Measurements from ENCODE around the gene GPBP1.
A peak's percentile ranks its signal among the peaks of the same experiment; 100 is the strongest.
"Not testable (repeated sequence)": the region's sequence is repeated elsewhere in the genome, so short reads cannot be mapped to it uniquely, and the experiment has no call there.

Gene GPBP1, protein sequence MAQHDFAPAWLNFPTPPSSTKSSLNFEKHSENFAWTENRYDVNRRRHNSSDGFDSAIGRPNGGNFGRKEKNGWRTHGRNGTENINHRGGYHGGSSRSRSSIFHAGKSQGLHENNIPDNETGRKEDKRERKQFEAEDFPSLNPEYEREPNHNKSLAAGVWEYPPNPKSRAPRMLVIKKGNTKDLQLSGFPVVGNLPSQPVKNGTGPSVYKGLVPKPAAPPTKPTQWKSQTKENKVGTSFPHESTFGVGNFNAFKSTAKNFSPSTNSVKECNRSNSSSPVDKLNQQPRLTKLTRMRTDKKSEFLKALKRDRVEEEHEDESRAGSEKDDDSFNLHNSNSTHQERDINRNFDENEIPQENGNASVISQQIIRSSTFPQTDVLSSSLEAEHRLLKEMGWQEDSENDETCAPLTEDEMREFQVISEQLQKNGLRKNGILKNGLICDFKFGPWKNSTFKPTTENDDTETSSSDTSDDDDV

DNA sequence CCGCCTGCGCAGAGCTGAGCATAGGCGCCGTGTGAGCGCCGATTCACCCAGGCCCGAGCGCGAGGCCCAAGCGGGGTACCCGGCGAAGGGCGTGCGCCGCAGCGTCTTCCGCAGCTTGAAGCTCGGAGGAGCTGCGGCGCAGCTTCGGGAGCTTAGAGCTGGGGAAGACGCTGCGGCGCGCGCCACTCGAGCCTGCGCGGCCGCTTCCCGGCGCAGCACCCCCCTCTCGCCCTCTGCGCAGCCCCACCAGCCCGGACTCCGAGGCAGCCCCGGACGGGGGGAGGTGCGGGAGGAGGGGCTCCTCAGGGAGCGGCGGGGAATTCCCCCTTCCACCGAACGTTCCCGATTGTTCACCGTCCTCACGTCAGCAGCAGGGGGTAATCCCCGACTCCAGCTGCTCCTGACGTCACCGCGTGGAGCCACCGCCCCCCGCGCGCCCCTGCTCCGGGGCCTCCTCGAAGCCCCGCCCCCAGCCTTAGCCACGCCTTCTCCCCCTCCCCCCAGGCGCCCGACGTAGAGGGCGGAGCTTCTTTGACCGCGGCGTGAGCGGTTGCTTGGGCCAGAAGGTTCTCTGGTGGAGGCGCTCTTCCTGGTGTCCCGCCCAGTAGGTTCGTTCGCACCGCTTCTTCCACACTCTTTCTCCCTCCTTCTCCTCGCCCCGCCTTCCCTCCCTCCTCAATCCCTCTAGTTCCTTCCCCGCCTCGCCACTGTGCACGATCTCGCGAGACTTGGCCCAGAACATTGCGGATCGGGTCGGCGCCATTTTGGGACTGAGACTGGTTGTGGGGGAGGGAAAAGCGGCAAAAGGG lies at the start of gene GPBP1:
Gene GPBP1 (plus strand): TSS at position 741 of the 809 bp plus-strand sequence. CDS start 40,072 bp downstream, outside the sequence.
- peak; percentile 89 for DNase-seq

DNA sequence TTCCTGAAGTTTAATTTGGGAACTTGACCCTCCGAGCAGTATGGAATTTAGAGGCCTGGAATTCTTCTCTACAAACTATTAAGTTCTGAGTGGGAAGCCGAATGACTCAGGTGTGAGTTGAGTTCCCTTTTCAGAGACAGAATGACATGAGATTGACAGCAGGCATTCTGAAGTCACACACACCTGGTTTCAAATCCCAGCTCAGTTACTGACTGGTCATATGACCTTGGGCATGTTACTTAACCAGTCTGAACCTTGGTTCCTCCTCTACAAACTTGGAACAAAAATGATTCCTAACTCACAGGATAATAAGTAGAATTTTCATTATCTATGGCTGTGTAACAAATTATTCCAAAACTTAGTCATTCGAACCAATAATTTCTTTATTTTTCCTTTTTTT lies 45.5 kb upstream of the GPBP1 start:
- no peak for DNase-seq

DNA sequence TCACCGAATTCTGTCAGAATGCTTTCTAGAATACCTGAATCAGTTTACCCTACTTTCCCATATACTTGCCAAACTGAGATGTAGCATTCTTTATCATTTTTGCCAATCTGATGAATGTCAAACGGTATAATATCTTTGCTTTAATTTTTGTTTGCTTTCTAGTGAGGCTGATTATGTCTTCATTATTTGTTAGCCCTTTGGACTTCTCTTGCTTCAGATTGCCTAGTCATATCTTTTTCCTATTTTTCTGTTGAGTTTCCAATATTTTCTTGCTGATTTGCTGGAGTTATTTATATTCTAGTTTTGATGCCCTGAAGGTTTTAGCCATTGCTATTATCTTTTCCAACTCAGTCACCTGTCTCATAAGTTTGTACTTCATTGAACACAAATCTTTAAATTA lies 40.3 kb upstream of the GPBP1 start:
- no peak for DNase-seq

DNA sequence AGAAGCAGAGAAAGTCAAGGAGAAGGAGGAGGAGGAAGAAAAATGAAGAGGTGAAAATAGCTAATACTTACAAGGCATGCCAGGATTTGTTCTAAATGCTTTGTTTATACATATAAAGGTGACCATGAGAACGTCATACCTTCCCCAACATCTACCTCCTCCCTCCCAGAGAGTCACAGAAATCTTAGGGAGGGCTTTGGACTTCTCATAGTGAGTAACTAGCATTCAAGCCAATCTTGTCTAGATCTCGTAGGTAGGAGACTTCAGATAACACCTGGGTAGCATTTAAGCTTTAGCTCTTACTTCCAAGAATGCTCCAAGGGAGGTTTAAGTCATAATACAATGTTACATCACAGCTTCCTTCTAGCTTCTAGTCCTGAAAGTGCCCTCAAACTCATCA lies 36.5 kb upstream of the GPBP1 start:
- DNase-seq, result no peak

DNA sequence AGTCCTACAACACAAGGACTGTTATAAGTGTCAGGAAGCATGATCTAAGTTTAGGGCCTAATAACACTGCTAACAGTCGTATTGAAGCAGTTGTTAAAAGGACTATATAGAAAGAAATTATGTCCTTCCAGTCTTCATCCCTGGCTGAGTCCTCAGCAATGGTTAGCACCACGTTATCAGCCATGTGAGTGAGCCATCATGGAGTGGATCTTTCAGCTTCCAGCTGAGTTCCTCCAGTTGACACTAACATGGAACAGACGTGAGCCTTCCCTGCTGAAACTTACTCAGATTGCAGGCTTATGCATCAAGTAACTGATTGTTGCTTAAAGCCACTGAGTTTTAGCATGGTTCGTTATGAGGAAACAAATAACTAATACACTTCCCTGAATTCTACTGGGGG lies 21.5 kb upstream of the GPBP1 start:
- no peak for DNase-seq

DNA sequence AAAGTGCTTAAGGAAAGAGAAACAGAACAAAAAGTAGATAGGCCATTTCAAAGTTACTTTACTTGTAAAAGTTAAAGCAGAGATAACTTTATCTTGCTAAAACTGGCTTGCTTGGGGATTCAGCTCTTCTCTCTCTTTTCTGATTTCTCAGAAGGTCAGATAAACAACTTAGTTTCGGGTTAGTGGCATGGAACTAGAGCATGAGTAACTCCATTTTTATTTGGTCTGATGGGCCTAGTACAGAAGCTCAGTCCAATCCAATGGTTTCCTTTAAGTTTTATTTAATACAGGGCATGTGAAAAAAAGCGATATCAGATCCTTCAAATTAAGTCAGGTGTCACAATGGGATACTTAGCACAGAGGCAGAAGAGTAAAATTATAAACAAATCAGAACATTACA lies 18.8 kb upstream of the GPBP1 start:
- no peak for DNase-seq

DNA sequence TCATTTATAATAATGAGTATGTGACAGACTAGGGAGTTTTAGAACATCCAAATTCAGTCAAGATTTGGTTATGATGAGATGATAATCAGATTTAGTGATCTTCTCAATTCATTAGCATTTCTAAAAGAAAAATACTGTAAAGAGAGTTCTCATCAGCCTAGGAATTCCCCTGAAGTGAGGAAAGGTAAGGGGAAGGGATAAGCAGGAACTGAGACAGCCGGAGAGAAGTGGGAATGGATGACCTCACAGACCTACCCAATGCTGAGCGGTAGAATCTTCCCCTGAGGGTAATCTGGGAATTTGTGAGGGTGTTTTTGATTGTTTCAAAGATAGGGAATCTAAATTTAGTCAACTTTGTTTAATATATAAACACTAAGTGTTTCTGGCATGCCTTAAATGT lies 16.7 kb upstream of the GPBP1 start:
- no peak for DNase-seq

DNA sequence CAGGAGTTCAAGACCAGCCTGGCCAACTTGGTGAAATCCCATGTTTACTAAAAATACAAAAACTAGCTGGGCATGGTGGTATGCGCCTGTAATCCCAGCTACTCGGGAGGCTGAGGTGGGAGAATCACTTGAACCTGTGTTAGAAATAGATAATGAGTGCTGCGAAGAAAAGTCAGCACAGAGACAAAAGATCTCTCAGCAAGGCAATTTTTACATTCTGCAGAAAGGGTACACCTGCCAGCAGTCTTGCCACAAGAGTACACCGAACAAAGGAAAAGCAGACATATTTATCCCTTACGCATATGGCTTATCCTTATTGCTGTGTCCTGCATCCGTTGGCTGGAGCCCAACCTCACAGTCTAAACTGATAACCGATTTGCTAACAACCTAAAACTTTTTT lies 16.2 kb upstream of the GPBP1 start:
- no peak for DNase-seq

DNA sequence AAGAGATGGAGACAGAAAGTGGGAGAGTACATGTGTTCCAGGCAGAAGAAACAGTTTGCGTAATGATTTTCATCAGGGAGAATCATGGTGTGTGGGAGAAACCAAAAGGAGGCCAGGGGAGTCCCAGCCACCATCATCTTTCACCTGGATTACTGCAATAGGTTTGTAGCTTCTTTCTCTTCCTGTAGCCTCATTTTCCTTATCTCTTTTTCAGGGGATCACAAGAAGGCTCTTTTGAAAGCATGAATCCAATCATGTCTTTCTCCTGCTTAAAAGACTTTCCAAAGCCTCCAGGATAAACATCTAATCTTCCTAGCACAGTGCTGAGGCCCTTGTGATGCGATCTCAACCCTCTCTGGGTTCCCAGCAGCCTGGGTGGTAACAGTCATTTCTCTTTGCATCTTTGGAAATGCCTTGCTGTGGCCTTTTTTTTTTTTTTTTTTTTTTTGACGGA lies 10.3 kb upstream of the GPBP1 start:
- DNase-seq, result no peak

DNA sequence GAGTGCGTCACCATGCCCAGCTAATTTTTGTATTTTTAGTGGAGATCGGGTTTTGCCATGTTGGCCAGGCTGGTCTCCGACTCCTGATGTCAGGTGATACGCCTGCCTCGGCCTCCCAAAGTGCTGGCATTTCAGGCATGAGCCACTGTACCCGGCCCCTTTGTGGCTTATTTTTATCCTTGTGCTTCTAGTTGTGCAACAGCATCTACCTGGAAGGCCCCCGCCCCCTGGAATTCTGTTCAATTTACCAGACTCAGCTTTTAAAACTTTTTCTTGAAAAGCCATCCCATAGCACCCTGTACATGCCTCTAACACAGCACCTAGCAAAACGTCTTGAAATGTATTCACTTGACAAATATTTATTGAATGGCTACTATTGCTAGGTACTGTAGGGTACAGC lies 9.7 kb upstream of the GPBP1 start:
- DNase-seq, result no peak

DNA sequence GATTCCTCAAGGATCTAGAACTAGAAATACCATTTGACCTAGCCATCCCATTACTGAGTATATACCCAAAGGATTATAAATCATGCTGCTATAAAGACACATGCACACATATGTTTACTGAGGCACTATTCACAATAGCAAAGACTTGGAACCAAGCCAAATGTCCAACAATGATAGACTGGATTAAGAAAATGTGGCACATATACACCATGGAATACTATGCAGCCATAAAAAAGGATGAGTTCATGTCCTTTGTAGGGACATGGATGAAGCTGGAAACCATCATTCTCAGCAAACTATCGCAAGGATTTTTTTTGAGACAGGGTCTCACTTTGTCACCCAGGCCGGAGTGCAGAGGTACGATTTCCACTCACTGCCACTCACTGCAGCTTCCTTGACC lies 8.7 kb upstream of the GPBP1 start:
- not testable (repeated sequence) for DNase-seq

DNA sequence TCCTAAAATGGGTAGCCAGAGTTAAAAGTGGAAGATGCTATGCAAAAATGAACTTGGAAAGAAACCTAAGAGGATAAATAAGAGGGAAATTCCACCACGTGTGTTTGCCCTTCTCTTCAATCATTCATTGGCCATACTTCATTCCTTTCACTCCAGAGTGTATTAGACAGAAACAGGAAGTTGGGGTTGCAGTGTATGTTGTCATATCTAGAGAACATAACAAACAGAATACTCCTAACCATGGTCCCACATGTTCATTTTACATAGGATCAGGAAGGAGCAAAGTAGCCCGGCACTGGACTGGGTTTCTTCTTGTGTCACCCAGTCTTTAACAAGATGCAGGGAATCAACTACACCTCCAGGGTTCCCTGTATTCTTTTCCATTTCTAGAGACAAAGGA lies 7.6 kb upstream of the GPBP1 start:
- no peak for DNase-seq

DNA sequence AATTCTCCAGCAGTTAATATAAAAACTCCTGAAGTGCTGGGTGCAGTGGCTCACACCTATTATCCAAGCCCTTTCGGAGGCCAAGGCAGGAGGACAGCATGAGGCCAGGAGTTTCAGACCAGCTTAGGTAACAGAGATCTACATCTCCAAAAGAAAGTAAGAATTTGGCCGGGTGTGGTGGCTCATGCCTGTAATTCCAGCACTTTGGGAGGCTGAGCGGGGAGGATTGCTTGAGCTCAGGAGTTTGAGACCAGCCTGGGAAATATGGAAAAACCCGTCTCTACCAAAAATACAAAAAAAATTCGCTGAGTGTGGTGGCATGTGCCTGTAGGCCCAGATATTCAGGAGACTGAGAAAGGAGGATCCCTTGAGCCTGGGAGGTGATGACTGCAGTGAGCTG lies 6.7 kb upstream of the GPBP1 start:
- no peak for DNase-seq

DNA sequence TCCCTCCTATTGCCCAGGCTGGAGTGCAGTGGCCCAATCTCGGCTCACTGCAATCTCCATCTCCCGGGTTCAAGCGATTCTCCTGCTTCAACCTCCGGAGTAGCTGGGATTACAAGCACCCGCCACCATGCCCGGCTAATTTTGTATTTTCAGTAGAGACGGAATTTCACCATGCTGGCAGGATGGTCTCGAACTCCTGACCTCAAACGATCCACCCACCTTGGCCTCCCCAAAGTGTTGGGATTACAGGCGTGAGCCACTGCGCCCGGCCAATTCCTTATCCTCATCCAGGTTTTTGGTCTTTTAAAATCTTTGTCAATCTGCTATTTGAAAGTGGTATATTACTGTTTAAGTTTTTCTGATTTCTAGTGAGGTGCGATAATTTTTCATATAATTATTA lies 3.7 kb upstream of the GPBP1 start:
- DNase-seq, result not testable (repeated sequence)

DNA sequence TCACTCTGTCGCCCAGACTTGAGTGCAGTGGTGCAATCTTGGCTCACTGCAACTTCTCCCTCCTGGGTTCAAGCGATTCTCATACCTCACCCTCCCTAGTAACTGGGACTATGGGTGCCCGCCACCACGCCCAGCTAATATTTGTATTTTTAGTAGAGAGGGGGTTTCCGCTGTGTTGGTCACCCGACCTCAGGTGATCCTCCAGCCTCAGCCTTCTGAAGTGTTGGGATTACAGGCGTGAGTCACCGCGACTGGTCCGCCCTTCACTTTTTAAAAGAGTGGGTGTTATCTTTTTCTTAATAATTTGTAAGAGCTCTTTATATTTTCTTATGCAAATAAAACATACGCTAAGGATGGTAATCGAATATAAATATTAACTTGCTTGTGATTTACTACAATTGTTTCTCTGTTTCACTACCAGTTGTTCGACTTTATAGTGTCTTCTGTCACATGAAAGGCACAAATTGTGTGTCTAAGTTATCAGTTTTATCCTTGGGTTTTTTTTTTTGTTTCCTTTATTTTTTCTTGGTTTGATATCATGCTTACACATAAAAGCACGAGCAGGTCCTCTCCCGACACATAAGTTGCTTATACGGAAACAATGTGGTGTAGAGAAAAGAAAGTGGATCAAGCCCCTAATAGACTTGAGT lies 1.9 kb upstream of the GPBP1 start:
- DNase-seq, result no peak

DNA sequence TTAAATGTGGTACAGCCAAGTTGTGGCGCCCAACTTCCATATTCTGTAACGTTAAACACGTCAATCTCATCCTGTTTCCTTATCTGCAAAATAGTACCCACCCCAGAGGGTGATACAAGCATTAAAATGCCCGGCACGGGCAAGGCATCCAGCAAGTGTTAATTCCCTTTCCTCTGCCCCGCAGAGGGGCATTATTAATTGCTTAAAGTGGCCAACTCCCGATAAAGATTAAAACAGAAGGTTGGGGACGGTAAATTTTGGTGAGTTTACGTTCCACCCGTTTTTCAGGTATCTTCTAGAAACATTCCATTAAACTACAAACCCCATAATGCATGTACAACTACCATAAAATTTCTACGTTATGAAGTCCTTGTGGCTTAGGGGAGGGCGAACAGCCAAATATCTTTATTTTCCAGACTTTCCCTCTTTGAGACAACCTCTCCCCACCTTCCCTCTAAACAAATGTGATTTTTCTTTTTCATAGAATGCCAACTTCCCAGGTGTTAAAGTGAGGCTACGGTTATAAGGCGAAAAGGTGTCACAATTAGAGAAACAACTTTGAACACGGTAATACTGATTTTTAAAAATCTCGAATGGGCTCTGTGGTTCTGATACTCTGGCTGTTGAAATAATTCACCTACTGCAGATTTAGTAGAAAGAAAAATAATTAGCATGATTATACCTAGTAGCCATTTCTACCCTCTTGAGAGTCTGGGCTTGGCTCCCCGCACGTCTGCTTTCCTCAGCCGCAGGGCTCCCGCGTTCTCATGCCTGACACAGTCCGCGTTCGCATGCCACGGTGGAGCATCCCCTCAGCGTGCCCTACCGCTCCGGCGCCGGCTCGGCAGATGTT lies 1.2 kb upstream of the GPBP1 start:
- DNase-seq, result no peak

DNA sequence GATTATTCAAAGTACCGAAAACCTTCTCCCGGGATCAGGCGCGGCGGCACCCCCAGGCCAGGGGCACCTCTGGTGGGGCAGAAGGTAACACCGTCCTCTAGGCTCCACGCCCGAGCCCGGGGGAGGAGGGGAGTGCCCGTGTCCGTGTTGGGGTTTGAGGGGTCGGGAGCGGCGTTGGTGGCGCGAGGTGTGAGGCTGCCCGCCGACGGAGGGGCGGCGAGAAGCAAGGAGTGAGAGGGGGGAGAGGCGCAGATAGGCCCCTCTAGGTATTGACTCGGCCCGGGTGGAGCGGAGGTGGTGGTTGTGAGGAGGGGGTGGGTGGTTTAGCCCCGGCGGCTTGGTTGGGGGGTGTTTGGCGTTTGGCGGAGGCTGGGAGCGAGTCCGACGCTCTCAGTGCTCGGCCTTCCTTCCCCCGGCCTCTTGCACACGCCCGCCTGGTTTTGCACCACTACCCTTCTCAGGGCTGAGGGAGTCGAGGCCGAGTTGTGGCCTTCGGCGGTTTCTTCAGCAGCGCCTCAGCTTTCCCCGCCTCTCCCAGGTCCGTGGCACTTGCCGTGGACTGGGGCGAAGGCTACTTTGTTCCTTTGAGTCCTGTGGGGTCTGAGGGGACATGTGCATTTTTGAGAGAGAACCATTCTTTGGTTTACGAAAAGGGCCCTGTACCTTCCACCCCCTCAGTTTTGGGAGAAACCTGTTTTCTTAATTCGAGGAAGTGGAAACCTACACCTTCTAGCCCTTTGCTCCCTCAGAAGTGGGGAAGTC lies 450 bp downstream of the GPBP1 start:
- DNase-seq, result no peak

DNA sequence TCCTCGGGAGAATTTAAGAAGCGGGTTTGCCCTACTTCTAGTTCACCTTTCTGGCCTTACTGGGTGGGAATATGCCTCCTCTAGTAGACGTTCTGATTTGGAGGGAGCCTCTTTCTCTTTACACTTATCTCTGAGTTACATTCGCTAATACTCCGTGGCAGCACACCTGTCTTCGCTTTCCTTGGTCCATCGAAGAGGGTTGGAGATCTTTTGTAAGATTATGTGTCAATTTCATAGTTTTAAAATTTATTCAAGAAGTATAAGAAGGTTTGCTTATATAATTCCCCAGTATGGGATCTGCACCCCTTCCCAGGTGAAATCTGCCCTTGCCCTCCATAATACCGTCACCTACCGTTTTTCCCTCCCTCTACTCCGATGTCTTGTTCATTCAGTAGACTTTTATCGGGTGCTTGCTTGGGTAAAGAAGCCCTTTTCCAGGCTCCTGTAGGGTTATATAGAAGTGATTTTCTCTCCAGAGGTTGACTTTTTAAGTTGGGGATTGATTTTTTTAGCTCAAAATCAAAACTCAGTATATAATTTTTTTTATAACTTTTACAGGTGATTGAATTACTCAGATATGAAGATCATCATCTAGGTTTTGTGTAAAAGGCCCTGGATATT lies 1.1 kb downstream of the GPBP1 start:
- DNase-seq, result no peak

DNA sequence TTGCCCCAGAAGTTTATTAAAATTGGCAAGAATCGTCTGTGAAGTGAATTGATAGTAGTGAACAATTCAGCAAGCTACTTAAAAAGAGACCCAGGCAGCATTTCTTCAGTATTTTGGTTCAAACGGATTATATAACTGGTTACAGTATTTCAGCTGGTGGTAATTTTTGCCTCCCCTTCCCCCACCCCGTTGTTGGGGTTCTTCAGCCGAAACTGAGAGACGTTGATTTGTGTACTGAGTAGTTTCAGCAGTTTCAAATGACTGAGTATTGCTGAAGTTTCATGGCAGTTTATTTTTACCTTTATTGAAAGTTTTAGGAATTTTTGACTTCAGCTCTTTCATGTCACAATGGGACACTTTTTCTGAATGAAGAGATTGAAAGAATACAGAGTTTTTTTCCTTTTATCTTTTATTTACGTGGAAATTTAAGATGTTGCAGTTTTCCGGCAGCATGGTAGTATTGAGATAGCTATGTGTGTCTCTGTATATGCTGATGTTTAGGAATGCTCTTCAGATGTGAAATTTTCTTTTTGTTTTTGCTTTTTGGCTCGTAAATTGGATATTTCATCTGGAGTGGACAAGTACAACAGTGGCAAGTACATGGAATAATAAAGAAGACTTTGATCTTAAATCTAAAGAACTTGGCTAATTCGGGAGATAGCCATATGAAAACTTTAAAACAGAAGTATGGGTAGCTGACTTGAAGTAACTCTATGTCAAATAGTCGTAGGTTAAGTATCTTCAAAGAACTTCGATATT lies 1.9 kb downstream of the GPBP1 start:
- no peak for DNase-seq

DNA sequence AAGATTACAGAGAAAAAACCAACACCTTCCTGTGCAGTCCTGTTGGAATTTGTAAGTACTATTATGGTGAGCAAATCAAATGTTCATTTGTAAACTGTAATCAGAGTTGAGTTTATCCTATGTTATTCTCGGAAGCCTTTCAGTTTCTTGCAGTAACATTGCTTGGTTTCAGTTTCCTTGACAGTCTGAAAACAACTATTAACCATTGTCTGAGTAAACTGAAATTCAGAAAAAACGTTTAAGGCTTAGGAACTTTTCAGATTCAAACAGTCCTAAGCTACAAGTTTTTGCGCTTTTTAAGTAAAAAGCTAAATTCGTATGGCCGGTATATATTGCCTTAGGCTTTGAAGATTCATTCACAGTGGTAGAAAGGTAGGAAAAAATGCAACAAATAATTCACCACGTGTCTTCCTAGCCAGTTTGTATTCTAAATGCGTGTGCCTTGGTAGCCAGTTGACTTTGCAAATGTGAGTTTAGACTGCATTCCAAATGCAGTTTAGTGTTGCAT lies 2.5 kb downstream of the GPBP1 start:
- DNase-seq, result no peak

Data from NCI-H2171 (cell line).